HG02938 (cell line): Measurements from ENCODE around the gene CAND1.

ENCODE experiments used
- ATAC-seq: cut with Tn5 transposase; IDR thresholded peaks from one replicate; pipeline ENCODE4 v1.9.1; 2021; ENCODE audit warnings: mild to moderate bottlenecking, moderate library complexity; ENCODE audit not compliant: unreplicated experiment

Gene CAND1

DNA sequence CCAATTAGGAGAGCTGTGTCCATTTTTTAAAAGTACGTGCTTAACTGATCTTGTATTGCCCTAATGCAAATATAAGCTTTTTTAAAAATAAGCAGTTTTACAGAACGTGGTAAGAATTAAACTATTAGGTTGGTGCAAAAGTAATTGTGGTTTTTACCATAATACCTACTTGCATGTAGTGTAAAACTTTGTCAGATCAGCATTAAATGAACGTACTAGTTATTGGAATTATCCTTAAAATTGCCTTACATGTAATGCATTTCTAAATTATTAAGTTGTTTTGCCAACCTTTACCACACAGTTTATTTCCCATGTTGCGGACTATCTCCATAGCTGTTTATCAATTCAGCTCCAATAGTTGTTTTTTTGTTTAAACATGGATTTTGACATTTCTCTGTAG, 10.9 kb downstream of the CAND1 start:
- no peak for ATAC-seq

DNA sequence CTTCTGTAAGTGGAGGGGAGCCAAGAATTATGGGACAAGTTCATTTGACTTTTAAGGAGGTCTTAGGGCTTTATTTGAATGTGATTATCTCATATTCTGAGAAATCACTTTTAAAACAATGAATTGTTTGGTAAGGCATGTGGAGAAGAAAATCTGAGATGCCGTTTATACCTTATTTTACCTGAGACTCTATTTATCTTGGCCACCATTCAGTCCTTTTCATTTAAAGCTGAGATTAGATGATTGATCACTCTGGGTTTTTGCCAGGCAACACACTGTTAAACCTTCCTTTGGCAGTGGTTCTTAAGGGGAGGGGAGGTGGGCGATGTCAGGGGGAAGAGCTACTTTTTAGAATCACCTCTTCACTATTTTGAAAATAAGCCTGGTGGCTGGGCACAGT, 11.4 kb downstream of the CAND1 start:
- no peak for ATAC-seq

DNA sequence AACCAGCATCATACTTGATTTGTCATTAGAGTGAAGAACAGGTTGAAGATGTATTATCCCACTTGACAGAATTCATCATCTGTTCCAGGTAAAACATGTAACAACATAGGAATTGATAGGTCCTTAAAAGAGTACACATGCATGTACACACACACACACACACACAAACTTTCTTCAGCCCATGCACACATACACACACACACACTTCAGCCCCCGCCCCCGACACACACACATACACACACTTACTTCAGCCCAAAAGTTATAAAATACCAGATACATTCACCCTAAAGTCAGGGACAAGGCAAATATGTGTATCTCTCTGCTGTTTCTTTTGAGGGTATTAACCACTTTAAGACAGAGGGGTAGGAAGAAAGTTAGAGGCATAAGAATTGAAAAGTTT, 15.4 kb downstream of the CAND1 start:
- no peak for ATAC-seq

DNA sequence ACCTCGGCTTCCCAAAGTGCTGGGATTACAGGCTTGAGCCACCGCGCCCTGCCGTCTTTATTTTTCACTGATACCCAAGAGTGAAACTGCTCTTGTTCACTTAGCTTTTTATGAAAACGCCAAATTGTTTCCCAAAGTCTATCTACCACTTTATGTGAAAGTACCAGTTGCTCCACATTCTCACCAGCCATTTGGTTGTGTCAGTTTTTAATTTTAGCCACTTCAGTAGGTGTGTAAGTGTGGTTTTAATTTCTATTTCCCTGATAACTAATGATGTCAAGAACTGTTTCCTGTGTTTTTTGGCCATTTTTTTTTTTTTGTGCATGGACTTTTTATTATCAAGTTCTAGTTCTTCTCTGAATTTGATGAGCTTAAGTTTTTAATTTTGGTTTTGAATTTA, 17.1 kb downstream of the CAND1 start:
- ATAC-seq, result no peak

DNA sequence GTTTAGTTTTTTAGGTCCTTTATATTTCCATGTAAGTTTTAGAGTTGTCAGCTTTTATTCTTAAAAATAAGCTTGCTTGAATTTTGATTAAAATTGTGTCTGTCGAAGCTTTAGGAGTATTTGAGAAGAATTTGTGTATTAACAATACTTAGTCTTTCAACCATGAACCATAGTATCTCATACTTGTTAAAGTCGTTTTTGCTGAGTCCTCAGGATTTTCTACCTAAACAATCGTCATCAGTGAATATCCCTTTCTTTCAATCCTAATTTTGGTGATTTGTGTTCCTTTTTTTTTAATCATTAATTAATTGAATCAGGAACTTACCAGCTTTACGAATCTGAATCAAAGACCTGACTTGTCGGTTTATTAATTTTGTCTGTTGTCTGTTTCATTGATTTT, 18.2 kb downstream of the CAND1 start:
- ATAC-seq, result no peak

DNA sequence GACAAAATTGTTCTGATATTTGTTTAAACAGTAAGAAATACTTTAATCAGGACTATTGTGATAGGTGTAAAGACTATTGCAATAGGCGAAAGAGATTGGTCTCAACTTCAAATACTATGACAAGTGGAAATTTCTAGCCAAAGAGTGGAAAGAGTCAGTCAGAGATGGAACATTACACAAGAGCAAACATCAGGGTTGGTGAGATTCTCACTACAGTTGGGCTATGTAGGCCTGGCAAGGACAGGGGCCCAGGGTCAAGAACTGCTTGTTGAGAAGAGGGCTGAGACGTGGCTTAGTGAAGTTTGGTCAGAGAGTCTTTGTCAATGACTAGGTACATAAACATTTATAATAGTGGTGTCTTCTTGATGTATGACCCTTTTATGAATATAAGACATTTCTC, 19.4 kb downstream of the CAND1 start:
- ATAC-seq, result no peak

DNA sequence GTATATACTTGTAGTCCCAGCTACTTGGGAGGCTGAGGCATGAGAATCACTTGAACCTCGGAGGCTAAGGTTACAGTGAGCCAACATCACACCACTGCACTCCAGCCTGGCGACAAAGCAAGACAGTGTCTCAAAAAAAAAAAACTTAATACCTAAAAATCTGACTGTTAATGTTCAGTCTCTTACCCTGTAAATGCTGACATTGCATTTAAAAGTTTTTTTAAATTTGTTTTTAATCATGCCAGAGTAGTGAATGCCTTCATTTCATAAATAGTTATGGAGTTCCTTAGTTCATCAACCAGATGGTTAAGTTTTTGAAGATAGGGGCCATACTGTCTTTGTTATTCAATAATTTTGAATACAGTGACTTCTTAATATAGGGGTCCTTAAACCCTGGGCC, 21.2 kb downstream of the CAND1 start:
- ATAC-seq, result no peak

DNA sequence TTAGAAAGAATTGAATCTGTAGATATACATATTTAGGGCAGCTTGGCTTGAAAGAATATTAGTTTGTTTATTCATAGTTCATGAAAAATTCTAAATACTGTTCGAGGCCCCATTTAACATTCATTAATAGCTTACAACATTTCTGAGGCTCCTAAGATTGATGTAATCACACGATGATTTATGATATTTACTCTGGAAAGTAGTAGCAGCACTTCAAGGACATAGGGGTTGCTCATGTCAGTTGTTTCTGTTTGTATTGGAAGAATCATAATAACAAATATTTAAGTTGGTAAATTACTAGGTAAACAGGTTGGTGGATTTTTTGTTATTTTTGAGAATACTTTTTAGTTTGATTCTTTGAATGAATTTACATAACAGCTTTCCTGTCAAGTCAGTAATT, 30.4 kb downstream of the CAND1 start:
- no peak for ATAC-seq

DNA sequence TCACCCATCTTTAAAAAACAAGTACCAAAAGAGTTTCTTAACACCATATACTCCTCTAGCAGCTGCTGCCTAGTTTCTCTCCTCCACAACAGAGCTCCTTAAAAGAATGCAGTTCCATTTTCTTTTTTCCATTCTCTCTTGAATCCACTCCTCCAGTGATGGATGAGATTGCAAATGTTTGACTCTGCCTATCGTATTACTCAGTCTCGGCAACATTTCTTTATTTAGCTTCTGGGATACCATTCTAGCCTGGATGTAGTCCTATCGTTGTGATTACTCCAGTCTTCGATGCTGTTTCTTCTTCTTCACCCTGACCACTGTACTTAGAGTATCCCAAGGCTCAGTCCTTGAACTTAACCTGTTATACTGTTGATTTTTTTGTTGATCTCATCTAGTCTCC, 30.8 kb downstream of the CAND1 start:
- ATAC-seq, result no peak

DNA sequence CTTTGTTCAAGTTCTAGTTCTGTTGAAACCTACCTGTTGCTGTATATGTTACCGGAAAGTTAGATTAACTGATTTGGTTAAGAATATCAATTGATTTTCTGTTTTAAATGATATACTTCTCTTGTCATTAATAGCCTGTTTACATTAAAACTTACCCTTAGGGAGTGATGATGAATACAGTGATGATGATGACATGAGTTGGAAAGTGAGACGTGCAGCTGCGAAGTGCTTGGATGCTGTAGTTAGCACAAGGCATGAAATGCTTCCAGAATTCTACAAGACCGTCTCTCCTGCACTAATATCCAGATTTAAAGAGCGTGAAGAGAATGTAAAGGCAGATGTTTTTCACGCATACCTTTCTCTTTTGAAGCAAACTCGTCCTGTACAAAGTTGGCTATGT, 33.0 kb downstream of the CAND1 start:
- no peak for ATAC-seq

DNA sequence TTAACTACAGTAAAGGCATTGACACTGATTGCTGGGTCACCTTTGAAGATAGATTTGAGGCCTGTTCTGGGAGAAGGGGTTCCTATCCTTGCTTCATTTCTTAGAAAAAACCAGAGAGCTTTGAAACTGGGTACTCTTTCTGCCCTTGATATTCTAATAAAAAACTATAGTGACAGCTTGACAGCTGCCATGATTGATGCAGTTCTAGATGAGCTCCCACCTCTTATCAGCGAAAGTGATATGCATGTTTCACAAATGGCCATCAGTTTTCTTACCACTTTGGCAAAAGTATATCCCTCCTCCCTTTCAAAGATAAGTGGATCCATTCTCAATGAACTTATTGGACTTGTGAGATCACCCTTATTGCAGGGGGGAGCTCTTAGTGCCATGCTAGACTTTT, 36.4 kb downstream of the CAND1 start:
- ATAC-seq, result no peak

DNA sequence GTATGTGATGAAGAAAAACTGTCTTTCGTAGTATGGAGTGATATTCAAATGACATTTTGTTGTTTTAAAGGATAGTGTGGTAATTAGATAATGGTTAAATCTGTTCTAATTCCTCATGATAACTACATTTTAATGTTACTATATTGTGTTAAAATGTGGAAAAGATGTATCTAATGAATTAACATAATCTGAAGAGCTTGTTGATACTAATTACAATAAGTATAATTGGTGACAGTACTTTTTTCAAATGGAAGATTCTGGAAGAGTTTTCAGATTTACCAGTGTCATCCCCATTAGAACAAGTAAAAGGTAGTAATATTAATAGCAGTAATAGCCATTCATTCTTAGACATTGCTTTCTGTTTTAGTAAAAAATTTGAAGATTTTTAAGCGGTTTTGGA, 37.6 kb downstream of the CAND1 start:
- ATAC-seq, result no peak

DNA sequence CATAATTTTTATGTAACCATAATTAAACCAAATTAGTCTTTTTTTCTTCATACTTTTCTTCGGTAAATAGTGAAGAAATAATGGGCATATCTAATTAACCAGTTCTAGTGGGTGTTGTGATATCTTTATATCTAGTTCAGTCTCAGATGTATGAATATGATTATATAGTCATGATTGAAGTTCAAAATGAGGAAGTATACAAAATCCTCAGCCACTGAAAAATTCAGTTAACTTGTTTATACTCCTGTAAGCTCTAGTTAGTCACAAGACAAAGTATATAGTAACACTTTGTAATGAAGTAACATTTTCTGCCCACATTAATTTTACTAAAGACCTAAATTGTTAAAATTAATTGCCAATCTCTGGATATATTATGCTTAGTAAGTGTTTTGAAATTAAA, 46.5 kb downstream of the CAND1 start:
- no peak for ATAC-seq

DNA sequence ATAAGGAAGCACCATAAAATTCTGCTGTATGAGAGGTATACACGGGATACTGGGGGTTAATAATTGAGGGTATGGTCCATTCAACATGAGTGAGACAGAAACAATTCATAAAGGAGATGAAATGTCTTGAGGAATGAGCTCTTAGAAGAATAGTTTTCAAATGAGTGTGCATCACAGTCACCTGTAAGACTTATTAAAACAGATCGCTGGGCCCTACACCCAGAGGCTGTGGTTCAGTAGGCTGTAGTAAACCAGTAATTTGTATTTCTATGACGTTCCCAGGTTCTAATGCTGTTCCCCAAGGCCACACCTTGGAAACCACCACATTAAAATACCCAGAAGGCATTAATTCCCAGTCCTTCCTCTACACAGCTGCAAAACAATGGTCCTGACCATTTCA, 49.6 kb downstream of the CAND1 start:
- ATAC-seq, result no peak

DNA sequence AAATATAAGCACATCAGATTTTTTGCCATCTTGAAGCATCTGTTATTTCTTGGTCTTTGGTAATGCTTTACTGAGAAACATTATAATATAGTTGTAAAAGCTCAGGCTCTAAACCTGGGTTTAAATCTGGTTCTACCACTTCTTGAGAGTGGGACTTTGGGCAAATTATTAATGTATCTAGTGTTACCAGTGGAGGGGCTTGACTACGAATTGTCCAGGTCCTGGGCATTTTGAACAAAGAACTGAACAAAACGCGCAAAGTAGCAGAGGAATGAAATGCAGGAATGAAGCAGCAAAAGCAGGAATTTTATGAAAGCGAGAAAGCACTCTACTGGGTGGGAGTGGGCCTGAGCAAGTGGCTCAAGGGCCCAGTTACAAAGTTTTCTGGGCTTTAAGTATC, 50.8 kb downstream of the CAND1 start:
- ATAC-seq, result no peak

DNA sequence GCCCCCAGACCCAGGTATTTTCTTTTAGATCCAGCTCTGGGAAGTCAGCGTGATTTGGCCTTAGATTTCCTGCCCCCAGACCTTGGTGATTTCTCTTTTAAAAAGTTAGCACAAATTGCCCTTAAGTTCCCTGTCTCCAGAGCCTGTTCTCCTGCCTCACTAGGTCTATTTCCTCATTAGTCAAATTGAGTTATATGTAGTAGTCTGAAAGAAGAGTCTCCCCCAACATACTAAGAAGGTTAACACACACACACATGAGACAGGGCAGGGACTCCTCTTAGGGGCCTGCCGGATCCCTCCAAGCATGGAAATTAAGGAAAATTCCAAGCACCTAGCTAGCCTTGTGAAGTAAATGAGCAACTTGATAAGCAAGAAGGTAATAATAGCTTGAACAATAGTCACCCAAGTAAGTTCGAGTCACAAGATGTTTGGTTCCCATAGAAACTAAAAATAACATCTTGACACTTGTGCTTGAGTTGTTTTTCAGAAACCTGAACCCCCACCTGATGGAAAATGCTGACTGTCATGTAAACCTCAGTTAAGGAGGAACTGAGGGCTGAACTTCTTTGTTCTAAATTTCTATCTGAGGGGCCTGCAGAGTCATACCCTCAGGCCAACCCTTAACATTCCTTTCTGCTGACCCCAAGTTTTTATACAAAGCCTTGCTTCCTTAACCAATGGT, 51.6 kb downstream of the CAND1 start:
- no peak for ATAC-seq

DNA sequence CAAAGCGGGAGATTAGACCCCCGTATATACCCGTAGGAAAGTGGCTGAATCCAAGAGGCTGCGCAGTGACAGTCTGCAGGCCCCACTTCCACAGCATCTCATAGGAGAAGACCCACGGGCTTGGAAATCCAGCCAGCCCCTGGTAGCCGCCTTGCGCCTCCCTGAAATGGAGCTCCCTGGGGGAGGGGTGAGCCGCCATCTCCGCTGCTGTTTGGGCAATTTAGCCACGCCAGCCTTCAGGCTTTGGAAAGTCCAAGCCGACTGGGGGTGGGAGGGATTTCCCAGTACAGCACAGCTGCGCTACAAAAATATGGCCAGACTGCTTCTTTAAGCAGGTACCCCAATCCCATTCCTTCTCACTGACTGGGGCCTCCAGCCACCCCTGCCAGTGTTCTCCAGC, 53.4 kb downstream of the CAND1 start:
- no peak for ATAC-seq

DNA sequence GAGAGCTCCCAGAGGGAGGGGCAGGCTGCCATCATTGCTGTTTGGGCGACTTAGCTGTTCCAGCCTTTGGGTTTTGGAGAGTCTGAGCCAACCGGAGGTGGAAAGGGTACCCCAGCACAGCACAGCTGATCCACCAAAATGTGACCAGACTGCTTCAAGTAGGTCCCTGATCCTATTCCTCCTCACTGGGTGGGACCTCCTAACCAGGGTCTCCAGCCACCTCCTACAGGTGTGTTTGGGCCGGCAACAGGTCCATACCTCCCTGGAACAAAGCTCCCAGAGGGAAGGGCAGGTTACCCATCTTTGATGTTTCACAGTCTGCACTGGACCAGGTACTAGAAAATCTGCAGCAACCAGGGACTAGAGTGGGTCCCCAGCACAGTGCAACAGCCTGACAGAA, 53.8 kb downstream of the CAND1 start:
- ATAC-seq, result no peak

DNA sequence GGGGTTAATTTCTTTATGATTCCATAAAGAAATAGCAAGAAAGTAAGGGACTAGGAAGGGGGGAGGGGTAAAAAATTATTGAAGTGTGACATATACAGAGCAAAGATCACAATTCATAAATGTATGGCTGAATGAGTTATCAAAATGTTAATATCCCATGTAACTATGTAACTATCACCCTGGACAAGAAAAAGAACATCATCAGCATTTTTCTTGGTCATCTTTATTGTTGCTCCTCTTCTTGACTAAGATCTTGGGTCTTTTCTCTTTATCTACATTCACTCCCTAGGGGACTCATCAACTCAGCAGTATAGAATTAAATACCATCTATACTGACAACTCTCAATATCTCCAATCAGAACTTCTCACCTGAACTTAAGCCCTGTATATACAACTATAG, 57.5 kb downstream of the CAND1 start:
- ATAC-seq, result no peak

DNA sequence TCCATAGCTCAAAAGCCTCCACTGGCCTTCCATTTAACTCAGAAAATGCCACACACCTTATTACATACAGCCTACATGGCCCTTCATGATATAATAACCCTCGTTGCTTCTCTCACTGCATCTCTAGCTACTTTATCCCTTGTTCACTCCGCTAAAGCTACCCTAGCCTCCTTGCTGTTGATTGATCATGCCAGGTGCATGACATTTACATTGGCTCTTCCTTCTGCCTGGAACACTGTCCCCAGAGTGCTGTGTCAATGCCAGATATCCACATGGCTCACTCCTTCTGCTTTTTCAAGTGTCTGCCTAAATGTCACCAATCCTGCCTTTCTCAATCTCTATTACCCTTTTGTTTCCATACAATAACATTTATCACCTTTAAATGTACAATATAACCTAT, 58.3 kb downstream of the CAND1 start:
- no peak for ATAC-seq

DNA sequence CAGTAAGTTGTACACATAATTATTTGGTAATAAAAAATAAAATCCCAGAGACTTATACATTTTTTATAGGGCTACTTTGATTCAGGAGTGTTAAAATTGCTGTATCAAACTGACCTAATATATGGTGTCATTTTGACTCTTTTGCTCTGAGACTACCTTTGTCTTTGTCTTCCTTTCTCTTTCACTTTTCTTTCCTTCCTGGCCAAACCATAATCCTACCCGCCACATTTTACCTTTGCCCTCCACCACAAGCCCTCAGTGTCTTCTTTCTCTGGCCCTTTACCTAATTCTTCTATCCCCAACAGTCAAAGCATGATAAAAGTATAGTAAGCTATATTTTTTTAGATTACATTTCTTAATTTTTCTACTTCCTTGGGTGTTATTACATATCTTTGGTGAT, 62.0 kb downstream of the CAND1 start:
- ATAC-seq, result no peak

DNA sequence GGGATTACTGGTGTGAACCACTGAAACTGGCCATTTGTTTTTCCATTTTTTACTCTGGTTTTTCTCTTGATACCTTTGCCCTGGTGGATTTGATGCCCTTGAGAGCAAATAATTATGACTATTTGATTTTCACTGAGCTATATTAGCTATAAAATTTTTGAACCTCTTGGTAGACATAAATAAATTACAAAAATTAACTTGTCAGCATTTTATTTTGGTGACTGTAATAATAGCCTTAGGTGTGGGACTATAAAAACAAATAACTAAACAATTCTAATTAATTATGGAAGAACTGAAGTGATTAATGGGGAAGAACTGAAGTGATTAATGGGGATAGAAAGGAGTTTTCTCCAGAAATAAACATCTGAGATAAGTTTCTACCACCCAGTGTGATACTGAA, 62.7 kb downstream of the CAND1 start:
- ATAC-seq, result no peak

DNA sequence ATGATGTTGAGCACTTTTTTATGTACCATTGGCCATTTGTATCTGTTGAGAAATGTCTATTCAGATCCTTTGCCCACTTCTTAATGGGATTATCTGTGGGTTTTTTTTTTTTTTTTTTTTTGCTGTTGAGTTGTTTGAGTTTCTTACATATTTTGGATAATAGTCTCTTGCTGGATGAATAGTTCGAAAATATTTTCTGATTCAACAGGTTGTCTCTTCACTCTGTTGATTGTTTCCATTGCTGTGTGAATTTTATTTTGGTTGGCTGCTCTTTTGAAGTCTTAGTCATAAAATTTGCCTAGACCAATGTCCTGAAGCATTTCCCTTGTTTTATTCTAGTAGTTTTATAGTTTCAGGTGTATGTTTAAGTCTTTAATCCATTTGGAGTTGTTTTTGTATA, 64.5 kb downstream of the CAND1 start:
- ATAC-seq, result no peak

DNA sequence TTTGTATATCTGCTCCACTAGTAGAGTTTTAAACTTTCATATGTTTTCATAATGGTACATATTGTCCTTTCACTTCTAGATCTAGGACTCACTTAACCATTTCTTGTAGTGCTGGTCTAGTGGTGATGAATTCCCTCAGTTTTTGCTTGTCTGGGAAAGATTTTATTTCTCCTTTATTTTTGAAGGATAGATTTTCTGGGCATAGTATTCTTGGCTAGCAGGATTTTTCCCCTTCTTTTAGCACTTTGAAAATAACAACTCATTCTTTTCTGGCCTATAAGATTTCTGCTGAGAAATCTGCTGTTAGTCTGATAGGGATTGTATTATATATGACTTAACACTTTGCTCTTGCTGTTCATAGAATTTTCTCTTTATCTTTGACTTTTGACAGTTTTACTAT, 69.3 kb downstream of the CAND1 start:
- no peak for ATAC-seq
